MM.1S (cell line): ENCODE data around the gene SLC6A8.

Experiments
- DNase-seq: peaks from one replicate; pipeline ENCODE4 v3.0.0-alpha.2; 2015
- H2AFZ ChIP-seq: fragments of 300-600 bp; sonication (generic); 2 replicates; pipeline ENCODE4 v1.6.0; 2016; ENCODE audit warnings: antibody characterized with exemption, low read length
- H3F3A ChIP-seq: fragments of 300-600 bp; sonication (generic); 2 replicates; pipeline ENCODE4 v1.6.1; 2016; ENCODE audit warnings: mild to moderate bottlenecking, antibody characterized with exemption, low read length, moderate library complexity, mixed read lengths; ENCODE audit not compliant: insufficient read depth
- H3K27ac ChIP-seq: fragments of 300-600 bp; sonication (generic); 2 replicates; pipeline ENCODE4 v1.5.1; 2016; ENCODE audit warnings: mild to moderate bottlenecking, low read length
- H3K27me3 ChIP-seq: fragments of 300-600 bp; sonication (generic); replicated peaks from 2 replicates; pipeline ENCODE4 v1.6.0; 2016; ENCODE audit warnings: low read length; ENCODE audit not compliant: insufficient read depth
- H3K36me3 ChIP-seq: fragments of 300-600 bp; sonication (generic); replicated peaks from 2 replicates; pipeline ENCODE4 v1.6.1; 2016; ENCODE audit warnings: mild to moderate bottlenecking, low read length, mixed read lengths; ENCODE audit not compliant: insufficient read depth
- H3K4me1 ChIP-seq: fragments of 300-600 bp; sonication (generic); 2 replicates; pipeline ENCODE4 v1.6.1; 2016; ENCODE audit warnings: low read length, mixed read lengths
- H3K4me2 ChIP-seq: fragments of 300-600 bp; sonication (generic); 2 replicates; pipeline ENCODE4 v1.6.0; 2016; ENCODE audit warnings: low read depth, low read length
- H3K4me3 ChIP-seq: fragments of 300-600 bp; sonication (generic); 2 replicates; pipeline ENCODE4 v1.5.1; 2016; ENCODE audit warnings: low read length, mixed read lengths
- H3K79me2 ChIP-seq: fragments of 300-600 bp; sonication (generic); 2 replicates; pipeline ENCODE4 v1.6.1; 2016; ENCODE audit warnings: mixed run types, low read length, mixed read lengths
- H3K9ac ChIP-seq: fragments of 300-600 bp; sonication (generic); 2 replicates; pipeline ENCODE4 v1.6.1; 2016; ENCODE audit warnings: low read length, mixed read lengths
- H3K9me2 ChIP-seq: fragments of 300-600 bp; sonication (generic); replicated peaks from 2 replicates; pipeline ENCODE4 v1.6.1; 2016; ENCODE audit warnings: mild to moderate bottlenecking, low read length, mixed read lengths; ENCODE audit not compliant: insufficient read depth
- H3K9me3 ChIP-seq: fragments of 300-600 bp; sonication (generic); replicated peaks from 2 replicates; pipeline ENCODE4 v1.6.1; 2016; ENCODE audit warnings: mild to moderate bottlenecking, low read length, mixed read lengths; ENCODE audit not compliant: insufficient read depth
- H4K20me1 ChIP-seq: fragments of 300-600 bp; sonication (generic); 2 replicates; pipeline ENCODE4 v1.6.1; 2016; ENCODE audit warnings: mild to moderate bottlenecking, low read length, moderate library complexity, mixed read lengths; ENCODE audit not compliant: insufficient read depth
- EZH2 ChIP-seq: fragments of 300-600 bp; sonication (generic); optimal IDR thresholded peaks from 2 replicates; pipeline ENCODE3; 2017; ENCODE audit warnings: low read depth, mild to moderate bottlenecking, antibody characterized with exemption, low read length, mixed read lengths
- EZH2phosphoT487 ChIP-seq: fragments of 300-600 bp; sonication (generic); IDR thresholded peaks from 2 replicates; pipeline ENCODE4 v1.6.1; 2018; ENCODE audit warnings: antibody characterized with exemption, low read length
- TF ChIP-seq, protein P1 (sequence below): fragments of 300-600 bp; sonication (generic); IDR thresholded peaks from 2 replicates; pipeline ENCODE4 v1.5.1; 2016; ENCODE audit warnings: antibody characterized with exemption, low read length, mixed read lengths

SLC6A8 gene

GRCh38 chrX:153732401-153732800 is 44.7 kb downstream of the SLC6A8 start:
- no peak overlapping the region for H2AFZ ChIP-seq
- no peak overlapping the region for H3K4me2 ChIP-seq
- no peaks in the 10 kb centered on the region for H3K9me2 ChIP-seq
- H3K27ac ChIP-seq, result no peak overlapping the region
- H3K9me3 ChIP-seq, result no peaks in the 10 kb centered on the region
- no peaks in the 10 kb centered on the region for H4K20me1 ChIP-seq
- H3K4me1 ChIP-seq, result peaks cover 14% of the 10 kb centered on the region
- no peaks in the 10 kb centered on the region for H3K27me3 ChIP-seq
- H3K79me2 ChIP-seq, result peaks cover 3% of the 10 kb centered on the region; the same call in 1 of the 2 replicates
- H3K4me3 ChIP-seq, result no peak overlapping the region
- H3K9ac ChIP-seq, result no peak overlapping the region
- DNase-seq, result no peak
- H3F3A ChIP-seq, result peaks cover 9% of the 10 kb centered on the region
- no peaks in the 10 kb centered on the region for H3K36me3 ChIP-seq
- TF ChIP-seq EZH2, result no peak
- TF ChIP-seq, protein P1, sequence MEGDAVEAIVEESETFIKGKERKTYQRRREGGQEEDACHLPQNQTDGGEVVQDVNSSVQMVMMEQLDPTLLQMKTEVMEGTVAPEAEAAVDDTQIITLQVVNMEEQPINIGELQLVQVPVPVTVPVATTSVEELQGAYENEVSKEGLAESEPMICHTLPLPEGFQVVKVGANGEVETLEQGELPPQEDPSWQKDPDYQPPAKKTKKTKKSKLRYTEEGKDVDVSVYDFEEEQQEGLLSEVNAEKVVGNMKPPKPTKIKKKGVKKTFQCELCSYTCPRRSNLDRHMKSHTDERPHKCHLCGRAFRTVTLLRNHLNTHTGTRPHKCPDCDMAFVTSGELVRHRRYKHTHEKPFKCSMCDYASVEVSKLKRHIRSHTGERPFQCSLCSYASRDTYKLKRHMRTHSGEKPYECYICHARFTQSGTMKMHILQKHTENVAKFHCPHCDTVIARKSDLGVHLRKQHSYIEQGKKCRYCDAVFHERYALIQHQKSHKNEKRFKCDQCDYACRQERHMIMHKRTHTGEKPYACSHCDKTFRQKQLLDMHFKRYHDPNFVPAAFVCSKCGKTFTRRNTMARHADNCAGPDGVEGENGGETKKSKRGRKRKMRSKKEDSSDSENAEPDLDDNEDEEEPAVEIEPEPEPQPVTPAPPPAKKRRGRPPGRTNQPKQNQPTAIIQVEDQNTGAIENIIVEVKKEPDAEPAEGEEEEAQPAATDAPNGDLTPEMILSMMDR, result no peak
- no peak for TF ChIP-seq EZH2phosphoT487

DNA sequence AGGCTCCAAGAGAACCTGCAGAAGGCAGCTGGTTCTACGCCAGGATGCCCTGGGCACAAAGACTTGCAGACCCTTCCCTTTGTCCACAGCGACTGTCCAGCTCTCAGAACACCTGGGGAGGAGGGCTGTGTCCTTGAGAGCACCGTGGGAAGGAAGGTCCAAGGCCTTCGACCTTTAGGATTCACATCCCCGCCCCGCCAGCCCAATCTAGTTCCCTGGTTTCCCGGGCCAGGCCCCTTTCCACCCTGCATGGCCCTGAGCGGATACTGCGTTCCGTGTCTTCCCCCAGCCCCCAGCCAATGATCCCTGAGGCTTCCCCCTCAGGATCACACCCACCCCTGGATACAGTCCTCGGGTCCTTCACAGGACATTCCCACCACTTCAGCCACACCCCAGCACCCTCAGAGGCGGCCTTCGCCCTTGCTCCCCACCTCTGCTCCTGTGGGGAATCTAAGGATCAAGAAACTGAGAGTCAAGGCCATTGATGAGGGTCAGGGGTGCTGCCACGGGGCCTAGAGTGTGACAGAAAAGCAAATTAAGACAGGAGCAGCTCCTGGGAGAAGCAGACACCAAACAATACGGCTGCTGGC is 46.0 kb downstream of the SLC6A8 start:
- Histone ChIP-seq H3K36me3 (no peaks in the 10 kb centered on the region), H3K9ac (no peak overlapping the region), H3K9me3 (no peaks in the 10 kb centered on the region), H4K20me1 (no peaks in the 10 kb centered on the region), H3K27me3 (no peaks in the 10 kb centered on the region), H3K9me2 (no peaks in the 10 kb centered on the region), H3F3A (peaks cover 9% of the 10 kb centered on the region), H3K79me2 (no peaks in the 10 kb centered on the region), H3K4me1 (peaks cover 12% of the 10 kb centered on the region; the same call in 1 of the 2 replicates), H3K27ac (no peak overlapping the region), H3K4me2 (no peak overlapping the region), H3K4me3 (no peak overlapping the region), H2AFZ (no peak overlapping the region)
- TF ChIP-seq EZH2, result no peak
- no peak for TF ChIP-seq EZH2phosphoT487
- TF ChIP-seq, protein P1, result no peak
- DNase-seq, result no peak

- H4K20me1 ChIP-seq, result no peaks in the 10 kb centered on the region
- H3K4me1 ChIP-seq, result peaks cover 12% of the 10 kb centered on the region; the same call in 1 of the 2 replicates
- peaks cover 9% of the 10 kb centered on the region for H3F3A ChIP-seq
- no peaks in the 10 kb centered on the region for H3K27me3 ChIP-seq
- H3K9me2 ChIP-seq, result no peaks in the 10 kb centered on the region
- H3K79me2 ChIP-seq, result no peaks in the 10 kb centered on the region
- H3K4me3 ChIP-seq, result no peak overlapping the region
- no peak for DNase-seq
- no peak for TF ChIP-seq EZH2
- TF ChIP-seq, protein P1, result no peak
- TF ChIP-seq EZH2phosphoT487, result no peak
- H3K9ac ChIP-seq, result no peak overlapping the region
- H3K4me2 ChIP-seq, result no peak overlapping the region
- no peaks in the 10 kb centered on the region for H3K36me3 ChIP-seq
- no peak overlapping the region for H3K27ac ChIP-seq
- H3K9me3 ChIP-seq, result no peaks in the 10 kb centered on the region
- no peak overlapping the region for H2AFZ ChIP-seq
Measured at GRCh38 chrX:153734871-153735270, 47.1 kb downstream of the SLC6A8 start.
